HG03521 (cell line): Measurements from ENCODE around the gene GLYR1.

Experiments used
- ATAC-seq: cut with Tn5 transposase; IDR thresholded peaks from one replicate; pipeline ENCODE4 v1.9.1; 2021; ENCODE audit warnings: mild to moderate bottlenecking, moderate library complexity; ENCODE audit not compliant: unreplicated experiment

The GLYR1 gene

GRCh38 chr16:4880006-4880580 lies 33.0 kb upstream of the GLYR1 start:
- no peak for ATAC-seq

- no peak for ATAC-seq
These were observed 32.0 kb upstream of the GLYR1 start for GRCh38 chr16:4879049-4879448.

- ATAC-seq = no peak
These were observed 30.2 kb upstream of the GLYR1 start for GRCh38 chr16:4877380-4877685.

GRCh38 chr16:4876646-4877379 lies 29.7 kb upstream of the GLYR1 start:
- no peak for ATAC-seq

GRCh38 chr16:4874666-4875065 lies 27.6 kb upstream of the GLYR1 start:
- ATAC-seq = no peak

GRCh38 chr16:4873091-4873490 lies 26.0 kb upstream of the GLYR1 start:
- no peak for ATAC-seq

GRCh38 chr16:4871071-4871470 lies 24.0 kb upstream of the GLYR1 start:
- no peak for ATAC-seq

- ATAC-seq = no peak
These were observed 23.1 kb upstream of the GLYR1 start for GRCh38 chr16:4870138-4870671.

GRCh38 chr16:4869147-4869805 lies 22.2 kb upstream of the GLYR1 start:
- ATAC-seq = no peak

- ATAC-seq = no peak
These were observed 21.4 kb upstream of the GLYR1 start for GRCh38 chr16:4868535-4868934.

- no peak for ATAC-seq
These were observed 20.9 kb upstream of the GLYR1 start for GRCh38 chr16:4868026-4868425.

- ATAC-seq = no peak
These were observed 19.5 kb upstream of the GLYR1 start for GRCh38 chr16:4866586-4866985.

- ATAC-seq = no peak
These were observed 18.3 kb upstream of the GLYR1 start for GRCh38 chr16:4865231-4865860.

- ATAC-seq = no peak
These were observed 17.6 kb upstream of the GLYR1 start for GRCh38 chr16:4864728-4865127.

- ATAC-seq = no peak
These were observed 15.6 kb upstream of the GLYR1 start for GRCh38 chr16:4862639-4863038.

GRCh38 chr16:4860727-4861342 lies 13.7 kb upstream of the GLYR1 start:
- ATAC-seq = no peak

- no peak for ATAC-seq
These were observed 12.8 kb upstream of the GLYR1 start for GRCh38 chr16:4859900-4860255.

GRCh38 chr16:4859190-4859899 lies 12.3 kb upstream of the GLYR1 start:
- ATAC-seq = no peak

GRCh38 chr16:4855804-4856203 lies 8.7 kb upstream of the GLYR1 start:
- ATAC-seq = no peak

- no peak for ATAC-seq
These were observed 8.3 kb upstream of the GLYR1 start for GRCh38 chr16:4855371-4855770.
